K562 (cell line): ENCODE results near the gene UFL1. TPM values are rescaled to one million over a fixed set of nuclear protein-coding genes. Genes with fewer than 3 reads are reported as not detected.

Experiments
- KDM5B ChIP-seq: fragments of 200-600 bp; sonication (generic); IDR thresholded peaks from 2 replicates; pipeline ENCODE4 v1.6.1; 2012; ENCODE audit warnings: low read depth, mild to moderate bottlenecking, moderate library complexity, low read length, control low read depth, inconsistent platforms; ENCODE audit not compliant: insufficient replicate concordance
- PHF21A ChIP-seq: fragments of 450-650 bp; IDR thresholded peaks from 2 replicates; pipeline ENCODE4 v1.6.1; 2017; ENCODE audit warnings: low read depth, borderline replicate concordance
- RAD51 ChIP-seq: fragments of 450-650 bp; IDR thresholded peaks from 2 replicates; pipeline ENCODE4 v1.7.1; 2016; ENCODE audit warnings: low read depth, mild to moderate bottlenecking, borderline replicate concordance
- RBM22 ChIP-seq: fragments of 200-400 bp; formaldehyde crosslinking; IDR thresholded peaks from 2 replicates; pipeline ENCODE4 v1.6.1; 2018; ENCODE audit warnings: low read length, low read depth; ENCODE audit not compliant: poor library complexity, severe bottlenecking
- RUNX1 ChIP-seq: sonication (generic); IDR thresholded peaks from 2 replicates; pipeline ENCODE4 v1.6.1; 2016; ENCODE audit warnings: antibody characterized with exemption, low read depth
- polyA plus RNA-seq, 8 experiments: library from polyadenylated mRNA; depleted of rRNA in 4 of 8; stranded (reverse) in 5 of 8; unstranded in 3 of 8; fragments of >200 nt; fragmentation: Nextera tagmentation in 2 of 8; fragmentation: Illumina TruSeq in 1 of 8; extraction: Ambion mirVana in 2 of 8; extraction: Trizol in 1 of 8; gene quantifications; 2 replicates each; pipeline versions ENCODE4 v1.2.1 to v1.2.3, GENCODE V29; 2011 to 2014; ENCODE audit warnings: inconsistent platforms in 1 of 8, missing spikeins in 1 of 8
- total RNA-seq, 7 experiments: library from RNA; depleted of rRNA in 6 of 7; stranded (reverse); fragments of >200 nt in 6 of 7; fragmentation: Illumina TruSeq in 2 of 7; extraction: Trizol in 2 of 7; gene quantifications; 2 replicates each; pipeline versions ENCODE4 v1.2.1 to v1.2.3, GENCODE V29; 2011 to 2021; ENCODE audit warnings: low replicate concordance in 1 of 7
- TF ChIP-seq, protein P1 (sequence below), 3 experiments: IDR thresholded peaks in 2 of 3; conservative IDR thresholded peaks in 1 of 3; 2 replicates each; pipeline ENCODE4 v1.5.1; 2011 to 2012; ENCODE audit warnings: low read length in 3 of 3, mild to moderate bottlenecking in 3 of 3, control low read depth in 2 of 3, improper control_type of control experiment in 1 of 3, inconsistent platforms in 1 of 3, low read depth in 1 of 3, mixed read lengths in 1 of 3, moderate library complexity in 1 of 3; ENCODE audit not compliant: insufficient read depth in 2 of 3
- TF ChIP-seq, protein P2 (sequence below): sonication (generic); formaldehyde crosslinking; IDR thresholded peaks from 2 replicates; pipeline ENCODE4 v1.8.0; 2022; ENCODE audit warnings: missing genetic modification reagents, mild to moderate bottlenecking, borderline replicate concordance
- TF ChIP-seq, protein P3 (sequence below): fragments of 450-650 bp; IDR thresholded peaks from 2 replicates; pipeline ENCODE4 v1.6.1; 2016; ENCODE audit warnings: low read depth, mild to moderate bottlenecking, moderate library complexity
- TF ChIP-seq, protein P4 (sequence below): fragments of 450-650 bp; IDR thresholded peaks from 2 replicates; pipeline ENCODE4 v1.6.1; 2017; ENCODE audit warnings: antibody characterized with exemption
- TF ChIP-seq, protein P5 (sequence below), 2 experiments: fragments of 450-650 bp; formaldehyde crosslinking in 1 of 2; IDR thresholded peaks; 2 replicates each; pipeline versions ENCODE4 v1.4.0 to v1.6.1; 2014 to 2020; ENCODE audit warnings: mild to moderate bottlenecking in 2 of 2, borderline replicate concordance in 1 of 2, low read depth in 1 of 2

The UFL1 gene
- total and polyA plus RNA-seq, 9 of the 15 experiments (the other 6 are each of a cell fraction or from before 2014, with no cell fraction given), result 10.9 to 23.1 (median 18.3) TPM

DNA sequence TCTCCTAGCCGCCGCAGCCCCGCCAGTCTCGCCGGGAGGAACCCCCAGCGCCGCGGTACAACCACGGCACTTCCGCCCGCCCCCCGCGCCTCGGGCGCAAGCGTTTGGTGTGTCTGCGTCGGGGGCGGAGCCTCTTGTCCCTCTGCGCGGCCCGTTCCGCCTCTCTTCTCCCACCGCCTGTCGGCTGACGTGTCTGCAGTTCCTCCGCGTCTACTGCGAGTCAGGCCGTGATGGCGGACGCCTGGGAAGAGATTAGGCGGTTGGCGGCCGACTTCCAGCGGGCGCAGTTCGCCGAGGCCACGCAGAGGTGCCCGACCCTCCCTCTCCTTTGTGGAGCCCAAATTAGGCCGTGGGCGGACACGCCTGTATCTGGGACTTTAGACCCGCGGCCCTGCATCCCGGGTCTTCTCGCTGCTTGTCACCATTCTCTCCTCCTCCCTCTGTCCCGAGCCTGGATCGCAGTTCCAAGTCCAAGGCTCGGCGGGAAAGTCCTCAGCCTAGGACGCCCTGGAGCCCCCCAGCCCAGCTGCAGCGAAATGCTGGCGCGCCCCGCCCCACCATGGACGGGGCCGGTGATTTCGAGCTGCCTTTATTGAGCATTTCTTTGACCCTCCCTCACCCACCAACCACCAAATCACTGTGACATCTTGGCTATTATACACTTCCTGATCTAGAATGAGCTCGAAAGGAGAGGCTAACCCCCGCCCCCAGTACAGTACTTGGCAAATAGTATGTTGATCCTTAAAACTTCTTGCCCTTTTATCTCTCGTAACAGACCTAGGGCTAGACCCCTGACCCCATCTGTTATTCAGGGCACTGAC is at the start of gene UFL1 (continued):
- TF ChIP-seq, protein P1, sequence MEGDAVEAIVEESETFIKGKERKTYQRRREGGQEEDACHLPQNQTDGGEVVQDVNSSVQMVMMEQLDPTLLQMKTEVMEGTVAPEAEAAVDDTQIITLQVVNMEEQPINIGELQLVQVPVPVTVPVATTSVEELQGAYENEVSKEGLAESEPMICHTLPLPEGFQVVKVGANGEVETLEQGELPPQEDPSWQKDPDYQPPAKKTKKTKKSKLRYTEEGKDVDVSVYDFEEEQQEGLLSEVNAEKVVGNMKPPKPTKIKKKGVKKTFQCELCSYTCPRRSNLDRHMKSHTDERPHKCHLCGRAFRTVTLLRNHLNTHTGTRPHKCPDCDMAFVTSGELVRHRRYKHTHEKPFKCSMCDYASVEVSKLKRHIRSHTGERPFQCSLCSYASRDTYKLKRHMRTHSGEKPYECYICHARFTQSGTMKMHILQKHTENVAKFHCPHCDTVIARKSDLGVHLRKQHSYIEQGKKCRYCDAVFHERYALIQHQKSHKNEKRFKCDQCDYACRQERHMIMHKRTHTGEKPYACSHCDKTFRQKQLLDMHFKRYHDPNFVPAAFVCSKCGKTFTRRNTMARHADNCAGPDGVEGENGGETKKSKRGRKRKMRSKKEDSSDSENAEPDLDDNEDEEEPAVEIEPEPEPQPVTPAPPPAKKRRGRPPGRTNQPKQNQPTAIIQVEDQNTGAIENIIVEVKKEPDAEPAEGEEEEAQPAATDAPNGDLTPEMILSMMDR (IDR thresholded peaks at IDR 0.05 in 2 of 3, conservative IDR thresholded peaks at IDR 0.05 in 1 of 3; ENCODE audit: insufficient read depth in 2 of 3, low read depth in 1 of 3, low read length in 3 of 3), result 0 out of 6 replicates have a peak, but pooled peaks of 1 of the 3 experiments have one; percentile 6
- TF ChIP-seq RAD51, result no peak
- TF ChIP-seq RUNX1, result 0 out of 2 replicates have a peak, but pooled peaks have one; percentile 47
- peak; percentile 68 for TF ChIP-seq RBM22
- TF ChIP-seq, protein P2, sequence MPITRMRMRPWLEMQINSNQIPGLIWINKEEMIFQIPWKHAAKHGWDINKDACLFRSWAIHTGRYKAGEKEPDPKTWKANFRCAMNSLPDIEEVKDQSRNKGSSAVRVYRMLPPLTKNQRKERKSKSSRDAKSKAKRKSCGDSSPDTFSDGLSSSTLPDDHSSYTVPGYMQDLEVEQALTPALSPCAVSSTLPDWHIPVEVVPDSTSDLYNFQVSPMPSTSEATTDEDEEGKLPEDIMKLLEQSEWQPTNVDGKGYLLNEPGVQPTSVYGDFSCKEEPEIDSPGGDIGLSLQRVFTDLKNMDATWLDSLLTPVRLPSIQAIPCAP (CRISPR knock-in tag), result 0 out of 2 replicates have a peak, but pooled peaks have one; percentile 22
- 0 out of 2 replicates have a peak, but pooled peaks have one; percentile 36 for TF ChIP-seq PHF21A
- TF ChIP-seq, protein P3, sequence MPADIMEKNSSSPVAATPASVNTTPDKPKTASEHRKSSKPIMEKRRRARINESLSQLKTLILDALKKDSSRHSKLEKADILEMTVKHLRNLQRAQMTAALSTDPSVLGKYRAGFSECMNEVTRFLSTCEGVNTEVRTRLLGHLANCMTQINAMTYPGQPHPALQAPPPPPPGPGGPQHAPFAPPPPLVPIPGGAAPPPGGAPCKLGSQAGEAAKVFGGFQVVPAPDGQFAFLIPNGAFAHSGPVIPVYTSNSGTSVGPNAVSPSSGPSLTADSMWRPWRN, result no peak
- TF ChIP-seq, protein P4, sequence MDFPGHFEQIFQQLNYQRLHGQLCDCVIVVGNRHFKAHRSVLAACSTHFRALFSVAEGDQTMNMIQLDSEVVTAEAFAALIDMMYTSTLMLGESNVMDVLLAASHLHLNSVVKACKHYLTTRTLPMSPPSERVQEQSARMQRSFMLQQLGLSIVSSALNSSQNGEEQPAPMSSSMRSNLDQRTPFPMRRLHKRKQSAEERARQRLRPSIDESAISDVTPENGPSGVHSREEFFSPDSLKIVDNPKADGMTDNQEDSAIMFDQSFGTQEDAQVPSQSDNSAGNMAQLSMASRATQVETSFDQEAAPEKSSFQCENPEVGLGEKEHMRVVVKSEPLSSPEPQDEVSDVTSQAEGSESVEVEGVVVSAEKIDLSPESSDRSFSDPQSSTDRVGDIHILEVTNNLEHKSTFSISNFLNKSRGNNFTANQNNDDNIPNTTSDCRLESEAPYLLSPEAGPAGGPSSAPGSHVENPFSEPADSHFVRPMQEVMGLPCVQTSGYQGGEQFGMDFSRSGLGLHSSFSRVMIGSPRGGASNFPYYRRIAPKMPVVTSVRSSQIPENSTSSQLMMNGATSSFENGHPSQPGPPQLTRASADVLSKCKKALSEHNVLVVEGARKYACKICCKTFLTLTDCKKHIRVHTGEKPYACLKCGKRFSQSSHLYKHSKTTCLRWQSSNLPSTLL, result no peak
- TF ChIP-seq, protein P5, sequence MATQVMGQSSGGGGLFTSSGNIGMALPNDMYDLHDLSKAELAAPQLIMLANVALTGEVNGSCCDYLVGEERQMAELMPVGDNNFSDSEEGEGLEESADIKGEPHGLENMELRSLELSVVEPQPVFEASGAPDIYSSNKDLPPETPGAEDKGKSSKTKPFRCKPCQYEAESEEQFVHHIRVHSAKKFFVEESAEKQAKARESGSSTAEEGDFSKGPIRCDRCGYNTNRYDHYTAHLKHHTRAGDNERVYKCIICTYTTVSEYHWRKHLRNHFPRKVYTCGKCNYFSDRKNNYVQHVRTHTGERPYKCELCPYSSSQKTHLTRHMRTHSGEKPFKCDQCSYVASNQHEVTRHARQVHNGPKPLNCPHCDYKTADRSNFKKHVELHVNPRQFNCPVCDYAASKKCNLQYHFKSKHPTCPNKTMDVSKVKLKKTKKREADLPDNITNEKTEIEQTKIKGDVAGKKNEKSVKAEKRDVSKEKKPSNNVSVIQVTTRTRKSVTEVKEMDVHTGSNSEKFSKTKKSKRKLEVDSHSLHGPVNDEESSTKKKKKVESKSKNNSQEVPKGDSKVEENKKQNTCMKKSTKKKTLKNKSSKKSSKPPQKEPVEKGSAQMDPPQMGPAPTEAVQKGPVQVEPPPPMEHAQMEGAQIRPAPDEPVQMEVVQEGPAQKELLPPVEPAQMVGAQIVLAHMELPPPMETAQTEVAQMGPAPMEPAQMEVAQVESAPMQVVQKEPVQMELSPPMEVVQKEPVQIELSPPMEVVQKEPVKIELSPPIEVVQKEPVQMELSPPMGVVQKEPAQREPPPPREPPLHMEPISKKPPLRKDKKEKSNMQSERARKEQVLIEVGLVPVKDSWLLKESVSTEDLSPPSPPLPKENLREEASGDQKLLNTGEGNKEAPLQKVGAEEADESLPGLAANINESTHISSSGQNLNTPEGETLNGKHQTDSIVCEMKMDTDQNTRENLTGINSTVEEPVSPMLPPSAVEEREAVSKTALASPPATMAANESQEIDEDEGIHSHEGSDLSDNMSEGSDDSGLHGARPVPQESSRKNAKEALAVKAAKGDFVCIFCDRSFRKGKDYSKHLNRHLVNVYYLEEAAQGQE (IDR thresholded peaks at IDR 0.05; ENCODE audit: borderline replicate concordance), result no peak
- TF ChIP-seq, protein P5 (CRISPR knock-in tag; IDR thresholded peaks at IDR 0.05; ENCODE audit: low read depth), result peak; percentile 16; the same call in 1 of the 2 replicates
- peak; percentile 99 for TF ChIP-seq KDM5B
